Measurements from ENCODE around the gene DEFB125.

DEFB125 gene

DNA sequence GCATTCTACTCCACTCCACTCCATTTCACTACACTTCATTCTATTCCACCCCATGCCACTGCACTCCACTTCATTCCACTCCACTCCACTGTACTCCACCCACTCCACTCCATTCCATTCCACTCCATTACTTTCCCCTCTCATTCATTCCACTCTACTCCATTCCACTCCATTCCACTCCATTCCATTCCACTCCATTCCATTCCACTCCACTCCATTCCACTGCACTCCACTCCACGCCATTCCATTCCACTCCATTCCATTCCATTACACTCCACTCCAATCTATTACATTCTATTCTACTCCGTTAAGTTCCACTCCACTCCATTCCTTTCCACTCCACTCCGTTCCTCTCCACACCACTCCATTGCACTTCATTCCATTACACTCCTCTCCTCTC lies 25.0 kb upstream of the DEFB125 start:
- H3K18ac ChIP-seq (ENCODE audit: low read length) = no peak overlapping the region
- H4K8ac ChIP-seq (ENCODE audit: low read depth, low read length) = no peak overlapping the region
- no peaks in the 10 kb centered on the region for H3K79me2 ChIP-seq (ENCODE audit: control insufficient read depth, insufficient read depth, low read length, poor library complexity)
- DNase-seq = no peak
- no peak overlapping the region for H3K14ac ChIP-seq (ENCODE audit: low read length)
- no peaks in the 10 kb centered on the region for H3K79me1 ChIP-seq (ENCODE audit: low read length)
- no peak overlapping the region for H3K27ac ChIP-seq (ENCODE audit: low read depth, low read length)
- no peaks in the 10 kb centered on the region for H3K4me1 ChIP-seq (ENCODE audit: control insufficient read depth in 1 of 2, insufficient read depth in 2 of 2, low read length in 2 of 2)
- H3K9ac ChIP-seq (ENCODE audit: low read length) = no peak overlapping the region
- H3K27me3 ChIP-seq (ENCODE audit: insufficient read depth, low read length) = no peaks in the 10 kb centered on the region
- H4K91ac ChIP-seq (ENCODE audit: low read depth, low read length) = no peak overlapping the region
- H3K36me3 ChIP-seq (ENCODE audit: control insufficient read depth in 1 of 2, insufficient read depth in 2 of 2, low read length in 2 of 2) = no peaks in the 10 kb centered on the region
- no peak overlapping the region for H3K23ac ChIP-seq (ENCODE audit: low read length)
- H3K4me3 ChIP-seq (ENCODE audit: low read depth, low read length) = no peak overlapping the region
- WGBS (ENCODE audit: extremely low coverage, insufficient coverage, insufficient read length) = 97% methylated on average over 3 of the region's 3 CpGs
- no peak overlapping the region for H2BK12ac ChIP-seq (ENCODE audit: low read length)
- H3K4ac ChIP-seq (ENCODE audit: low read depth, low read length) = no peak overlapping the region
- H3K9me3 ChIP-seq (ENCODE audit: insufficient read depth, low read depth, low read length) = peaks cover 42% of the 10 kb centered on the region
- no peak overlapping the region for H4K12ac ChIP-seq (ENCODE audit: low read depth, low read length)
- H2AFZ ChIP-seq (ENCODE audit: insufficient read depth, low read length, poor library complexity) = no peak overlapping the region
- H2BK5ac ChIP-seq (ENCODE audit: low read depth, low read length, poor library complexity) = no peak overlapping the region
- H2BK120ac ChIP-seq (ENCODE audit: insufficient read depth, low read length, poor library complexity) = no peak overlapping the region
- no peak overlapping the region for H3K4me2 ChIP-seq (ENCODE audit: low read length)
- H2AK5ac ChIP-seq (ENCODE audit: low read length) = no peak overlapping the region

DNA sequence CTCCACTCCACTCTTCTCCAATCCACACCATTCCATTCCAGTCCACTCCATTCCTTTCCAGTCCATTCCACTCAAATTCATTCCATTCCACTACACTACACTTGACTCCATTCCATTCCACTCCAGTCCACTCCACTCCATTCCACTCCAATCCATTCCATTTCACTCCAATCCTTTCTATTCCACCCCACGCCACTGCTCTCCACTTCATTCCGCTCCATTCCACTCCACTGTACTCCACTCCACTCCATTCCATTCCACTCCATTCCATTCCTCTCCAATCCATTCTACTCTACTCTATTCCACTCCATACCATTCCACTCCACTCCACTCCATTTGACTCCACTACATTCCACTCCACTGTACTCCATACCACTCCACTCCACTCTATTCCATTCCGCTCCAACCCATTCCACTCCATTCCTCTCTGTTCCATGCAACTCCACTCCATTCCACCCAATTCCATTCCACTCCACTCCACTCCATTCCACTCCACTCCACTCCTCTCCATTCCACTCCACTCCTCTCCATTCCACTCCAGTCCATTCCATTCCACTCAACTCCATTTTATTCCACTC lies 23.4 kb upstream of the DEFB125 start:
- H3K14ac ChIP-seq (ENCODE audit: low read length) = no peak overlapping the region
- no peak overlapping the region for H4K12ac ChIP-seq (ENCODE audit: low read depth, low read length)
- no peak overlapping the region for H3K9ac ChIP-seq (ENCODE audit: low read length)
- DNase-seq = no peak
- no peaks in the 10 kb centered on the region for H3K4me1 ChIP-seq (ENCODE audit: control insufficient read depth in 1 of 2, insufficient read depth in 2 of 2, low read length in 2 of 2)
- H3K27me3 ChIP-seq (ENCODE audit: insufficient read depth, low read length) = no peaks in the 10 kb centered on the region
- H2BK5ac ChIP-seq (ENCODE audit: low read depth, low read length, poor library complexity) = no peak overlapping the region
- H4K8ac ChIP-seq (ENCODE audit: low read depth, low read length) = no peak overlapping the region
- no peaks in the 10 kb centered on the region for H3K79me2 ChIP-seq (ENCODE audit: control insufficient read depth, insufficient read depth, low read length, poor library complexity)
- no peak overlapping the region for H3K4me3 ChIP-seq (ENCODE audit: low read depth, low read length)
- WGBS (ENCODE audit: extremely low coverage, insufficient coverage, insufficient read length) = 100% methylated on average over 3 of the region's 3 CpGs
- no peak overlapping the region for H2BK120ac ChIP-seq (ENCODE audit: insufficient read depth, low read length, poor library complexity)
- no peak overlapping the region for H3K23ac ChIP-seq (ENCODE audit: low read length)
- H4K91ac ChIP-seq (ENCODE audit: low read depth, low read length) = no peak overlapping the region
- H3K36me3 ChIP-seq (ENCODE audit: control insufficient read depth in 1 of 2, insufficient read depth in 2 of 2, low read length in 2 of 2) = no peaks in the 10 kb centered on the region
- no peak overlapping the region for H3K27ac ChIP-seq (ENCODE audit: low read depth, low read length)
- peaks cover 42% of the 10 kb centered on the region for H3K9me3 ChIP-seq (ENCODE audit: insufficient read depth, low read depth, low read length)
- no peak overlapping the region for H2AK5ac ChIP-seq (ENCODE audit: low read length)
- no peak overlapping the region for H3K4ac ChIP-seq (ENCODE audit: low read depth, low read length)
- H3K79me1 ChIP-seq (ENCODE audit: low read length) = no peaks in the 10 kb centered on the region
- H3K4me2 ChIP-seq (ENCODE audit: low read length) = no peak overlapping the region
- H2AFZ ChIP-seq (ENCODE audit: insufficient read depth, low read length, poor library complexity) = no peak overlapping the region
- H3K18ac ChIP-seq (ENCODE audit: low read length) = no peak overlapping the region
- no peak overlapping the region for H2BK12ac ChIP-seq (ENCODE audit: low read length)

DNA sequence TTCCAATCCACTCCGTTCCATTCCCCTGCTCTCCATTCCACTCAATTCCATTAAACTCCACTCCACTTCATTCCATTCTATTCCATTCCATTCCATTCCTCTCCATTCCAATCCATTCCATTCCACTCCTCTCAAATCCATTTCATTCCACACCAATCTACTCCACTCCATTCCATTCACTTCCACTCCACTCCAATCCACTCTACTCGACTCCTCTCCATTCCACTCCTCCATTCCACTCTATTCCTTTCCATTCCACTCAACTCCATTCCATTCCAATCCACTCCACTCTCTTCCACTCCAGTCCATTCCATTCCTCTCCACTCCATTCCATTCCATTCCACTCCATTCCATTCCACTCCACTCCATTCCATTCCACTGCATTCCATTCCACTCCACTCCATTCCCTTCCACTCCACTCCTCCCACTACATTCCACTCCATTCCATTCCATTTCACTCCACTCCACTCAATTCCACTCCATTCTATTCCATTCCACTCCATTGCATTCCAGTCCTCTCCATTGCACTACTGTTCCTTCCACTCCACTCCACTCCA lies 22.6 kb upstream of the DEFB125 start:
- Histone ChIP-seq H4K91ac (ENCODE audit: low read depth, low read length) (no peak overlapping the region), H2AK5ac (ENCODE audit: low read length) (no peak overlapping the region), H3K4ac (ENCODE audit: low read depth, low read length) (no peak overlapping the region), H3K79me1 (ENCODE audit: low read length) (no peaks in the 10 kb centered on the region), H3K9ac (ENCODE audit: low read length) (peak overlapping the region; percentile 5), H3K4me2 (ENCODE audit: low read length) (no peak overlapping the region), H3K4me3 (ENCODE audit: low read depth, low read length) (no peak overlapping the region), H3K27ac (ENCODE audit: low read depth, low read length) (no peak overlapping the region), H3K79me2 (ENCODE audit: control insufficient read depth, insufficient read depth, low read length, poor library complexity) (no peaks in the 10 kb centered on the region), H4K12ac (ENCODE audit: low read depth, low read length) (no peak overlapping the region), H3K4me1 (ENCODE audit: control insufficient read depth in 1 of 2, insufficient read depth in 2 of 2, low read length in 2 of 2) (no peaks in the 10 kb centered on the region), H2BK12ac (ENCODE audit: low read length) (no peak overlapping the region), H4K8ac (ENCODE audit: low read depth, low read length) (no peak overlapping the region), H3K14ac (ENCODE audit: low read length) (no peak overlapping the region), H3K23ac (ENCODE audit: low read length) (no peak overlapping the region), H3K18ac (ENCODE audit: low read length) (no peak overlapping the region), H2AFZ (ENCODE audit: insufficient read depth, low read length, poor library complexity) (no peak overlapping the region), H3K27me3 (ENCODE audit: insufficient read depth, low read length) (no peaks in the 10 kb centered on the region), H2BK120ac (ENCODE audit: insufficient read depth, low read length, poor library complexity) (no peak overlapping the region), H2BK5ac (ENCODE audit: low read depth, low read length, poor library complexity) (no peak overlapping the region), H3K36me3 (ENCODE audit: control insufficient read depth in 1 of 2, insufficient read depth in 2 of 2, low read length in 2 of 2) (no peaks in the 10 kb centered on the region), H3K9me3 (ENCODE audit: insufficient read depth, low read depth, low read length) (peaks cover 43% of the 10 kb centered on the region)
- WGBS (ENCODE audit: extremely low coverage, insufficient coverage, insufficient read length) = 100% methylated on average over 2 of the region's 2 CpGs
- no peak for DNase-seq

DNA sequence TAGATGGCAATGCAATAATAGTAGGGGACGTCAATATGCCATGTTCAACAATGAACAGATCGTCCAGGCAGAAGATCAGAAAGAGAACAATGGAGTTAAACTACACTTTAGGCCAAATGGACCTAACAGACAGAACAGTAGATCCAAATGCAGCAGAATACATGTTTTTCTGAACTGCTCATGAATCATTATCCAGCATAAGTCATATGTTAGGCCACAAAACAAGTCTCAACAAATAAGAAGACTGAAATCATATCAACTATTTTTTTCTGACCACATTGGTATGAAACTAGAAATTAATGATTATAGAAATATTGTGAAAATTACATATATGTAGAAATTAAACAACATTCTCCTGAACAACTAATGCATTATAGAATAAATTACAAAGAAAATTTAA lies 10.2 kb upstream of the DEFB125 start:
- Histone ChIP-seq H3K9me3 (ENCODE audit: insufficient read depth, low read depth, low read length) (peaks cover 14% of the 10 kb centered on the region), H2BK12ac (ENCODE audit: low read length) (no peak overlapping the region), H3K79me2 (ENCODE audit: control insufficient read depth, insufficient read depth, low read length, poor library complexity) (no peaks in the 10 kb centered on the region), H2BK120ac (ENCODE audit: insufficient read depth, low read length, poor library complexity) (no peak overlapping the region), H3K23ac (ENCODE audit: low read length) (no peak overlapping the region), H2AK5ac (ENCODE audit: low read length) (no peak overlapping the region), H3K27me3 (ENCODE audit: insufficient read depth, low read length) (no peaks in the 10 kb centered on the region), H3K14ac (ENCODE audit: low read length) (no peak overlapping the region), H3K18ac (ENCODE audit: low read length) (no peak overlapping the region), H3K27ac (ENCODE audit: low read depth, low read length) (no peak overlapping the region), H4K91ac (ENCODE audit: low read depth, low read length) (no peak overlapping the region), H3K36me3 (ENCODE audit: control insufficient read depth in 1 of 2, insufficient read depth in 2 of 2, low read length in 2 of 2) (no peaks in the 10 kb centered on the region), H3K4me3 (ENCODE audit: low read depth, low read length) (no peak overlapping the region), H2AFZ (ENCODE audit: insufficient read depth, low read length, poor library complexity) (no peak overlapping the region), H3K4ac (ENCODE audit: low read depth, low read length) (no peak overlapping the region), H3K9ac (ENCODE audit: low read length) (no peak overlapping the region), H3K79me1 (ENCODE audit: low read length) (no peaks in the 10 kb centered on the region), H3K4me1 (ENCODE audit: control insufficient read depth in 1 of 2, insufficient read depth in 2 of 2, low read length in 2 of 2) (no peaks in the 10 kb centered on the region), H4K8ac (ENCODE audit: low read depth, low read length) (no peak overlapping the region), H3K4me2 (ENCODE audit: low read length) (no peak overlapping the region), H2BK5ac (ENCODE audit: low read depth, low read length, poor library complexity) (no peak overlapping the region), H4K12ac (ENCODE audit: low read depth, low read length) (no peak overlapping the region)
- no peak for DNase-seq
- no CpG with 5 or more reads among the region's 2 CpGs for WGBS (ENCODE audit: extremely low coverage, insufficient coverage, insufficient read length)

Measured in trophoblast cell (in vitro differentiated cells and primary cell).